GM12892 (cell line): Measurements from ENCODE around the gene DIS3.

ENCODE experiments used
- POLR2A ChIP-seq: IDR thresholded peaks from 2 replicates; pipeline ENCODE4 v1.6.1; 2011; ENCODE audit warnings: low read depth, low read length, control low read depth
- POLR2AphosphoS5 ChIP-seq: IDR thresholded peaks from 2 replicates; pipeline ENCODE4 v1.6.1; 2011; ENCODE audit warnings: low read depth, low read length, control low read depth
- TAF1 ChIP-seq: IDR thresholded peaks from 2 replicates; pipeline ENCODE4 v1.6.1; 2011; ENCODE audit warnings: low read depth, mild to moderate bottlenecking, control low read depth, low read length, borderline replicate concordance

DNA sequence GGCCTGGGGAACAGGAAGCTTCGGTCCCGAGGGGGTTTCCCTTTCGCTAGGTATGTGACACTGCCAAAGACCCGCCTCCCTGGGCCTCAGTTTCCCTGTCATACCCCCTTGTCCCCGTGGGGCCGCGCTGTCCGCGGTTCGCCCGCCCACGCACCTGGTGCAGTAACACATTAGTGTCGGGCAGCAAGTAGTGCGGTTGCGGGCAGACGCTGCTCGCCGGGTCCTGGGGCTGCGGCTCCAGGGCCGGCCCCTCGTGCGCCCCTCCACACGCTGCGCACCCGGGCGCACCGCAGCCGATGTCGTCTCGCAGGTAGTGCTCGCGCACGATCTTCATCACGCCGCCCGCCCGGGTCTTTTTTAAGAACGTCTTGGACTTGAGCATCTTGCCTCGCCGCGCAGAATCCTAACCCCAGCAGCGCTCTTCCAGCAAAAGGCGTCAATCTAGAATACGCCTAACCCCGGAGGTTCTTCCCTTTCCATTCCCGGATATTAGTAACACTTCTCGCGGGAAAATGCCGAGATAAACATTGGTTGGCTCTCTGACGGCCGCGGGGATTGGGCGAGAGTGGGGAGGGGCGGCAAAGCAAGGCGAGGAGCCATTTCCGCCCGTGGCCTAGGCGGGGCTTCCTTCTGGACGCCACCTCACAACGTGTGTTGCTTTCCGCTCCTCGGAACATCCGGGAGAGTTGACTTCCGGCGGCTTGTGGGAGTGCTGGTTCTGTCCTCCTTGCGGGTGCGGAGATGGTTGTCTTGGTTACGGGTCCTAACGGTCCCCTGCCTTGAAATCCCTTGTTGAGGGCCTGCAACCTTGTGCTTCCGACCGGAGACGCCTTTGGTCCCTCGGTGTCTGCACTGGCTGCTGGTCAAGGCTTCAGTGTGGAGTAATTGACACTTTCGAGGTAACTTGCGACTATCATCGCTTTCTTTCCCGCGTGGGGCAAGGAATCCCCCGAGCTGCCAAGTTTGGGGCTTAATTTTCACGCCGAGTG is at the start of gene DIS3, which contains the start of gene PIBF1:
- TF ChIP-seq TAF1 (peak; percentile 73), POLR2A (peak; percentile 96), POLR2AphosphoS5 (peak; percentile 94)
